Measurements from ENCODE around the gene TUBGCP6.

- TF ChIP-seq, protein P1, sequence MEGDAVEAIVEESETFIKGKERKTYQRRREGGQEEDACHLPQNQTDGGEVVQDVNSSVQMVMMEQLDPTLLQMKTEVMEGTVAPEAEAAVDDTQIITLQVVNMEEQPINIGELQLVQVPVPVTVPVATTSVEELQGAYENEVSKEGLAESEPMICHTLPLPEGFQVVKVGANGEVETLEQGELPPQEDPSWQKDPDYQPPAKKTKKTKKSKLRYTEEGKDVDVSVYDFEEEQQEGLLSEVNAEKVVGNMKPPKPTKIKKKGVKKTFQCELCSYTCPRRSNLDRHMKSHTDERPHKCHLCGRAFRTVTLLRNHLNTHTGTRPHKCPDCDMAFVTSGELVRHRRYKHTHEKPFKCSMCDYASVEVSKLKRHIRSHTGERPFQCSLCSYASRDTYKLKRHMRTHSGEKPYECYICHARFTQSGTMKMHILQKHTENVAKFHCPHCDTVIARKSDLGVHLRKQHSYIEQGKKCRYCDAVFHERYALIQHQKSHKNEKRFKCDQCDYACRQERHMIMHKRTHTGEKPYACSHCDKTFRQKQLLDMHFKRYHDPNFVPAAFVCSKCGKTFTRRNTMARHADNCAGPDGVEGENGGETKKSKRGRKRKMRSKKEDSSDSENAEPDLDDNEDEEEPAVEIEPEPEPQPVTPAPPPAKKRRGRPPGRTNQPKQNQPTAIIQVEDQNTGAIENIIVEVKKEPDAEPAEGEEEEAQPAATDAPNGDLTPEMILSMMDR (IDR thresholded peaks at IDR 0.05; ENCODE audit: low read depth, low read length, poor library complexity, severe bottlenecking) = no peak
- no peak for TF ChIP-seq EZH2phosphoT487 (IDR thresholded peaks at IDR 0.05; ENCODE audit: borderline replicate concordance, low read length)
Measured at GRCh38 chr22:50208939-50209892, 35.6 kb downstream of the TUBGCP6 start.
